ENCODE data around the gene UNC13A.

UNC13A gene

GRCh38 chr19:17687857-17688784, at the start of gene UNC13A:
TSS of gene UNC13A (minus strand) at chr19:17688354. CDS start at chr19:17688199, 155 bp downstream.
- DNase-seq: peak; percentile 17

GRCh38 chr19:17737690-17738153, 49.6 kb upstream of the UNC13A start:
- DNase-seq: no peak

GRCh38 chr19:17735410-17735809, 47.3 kb upstream of the UNC13A start:
- no peak for DNase-seq

GRCh38 chr19:17734146-17734545, 46.0 kb upstream of the UNC13A start:
- no peak for DNase-seq

GRCh38 chr19:17733127-17733526, 45.0 kb upstream of the UNC13A start:
- no peak for DNase-seq

- no peak for DNase-seq
Observed at GRCh38 chr19:17727843-17728242, 39.7 kb upstream of the UNC13A start.

- no peak for DNase-seq
Observed at GRCh38 chr19:17726964-17727773, 39.0 kb upstream of the UNC13A start.

- no peak for DNase-seq
Observed at GRCh38 chr19:17726136-17726741, 38.1 kb upstream of the UNC13A start.

GRCh38 chr19:17725422-17726078, 37.4 kb upstream of the UNC13A start:
- DNase-seq: no peak

- no peak for DNase-seq
Observed at GRCh38 chr19:17724655-17725054, 36.5 kb upstream of the UNC13A start.

GRCh38 chr19:17722655-17723240, 34.6 kb upstream of the UNC13A start:
- DNase-seq: no peak

GRCh38 chr19:17721821-17722220, 33.7 kb upstream of the UNC13A start:
- no peak for DNase-seq

- no peak for DNase-seq
Observed at GRCh38 chr19:17721111-17721628, 33.0 kb upstream of the UNC13A start.

- DNase-seq: no peak
Observed at GRCh38 chr19:17720440-17720839, 32.3 kb upstream of the UNC13A start.

- DNase-seq: no peak
Observed at GRCh38 chr19:17719730-17720400, 31.7 kb upstream of the UNC13A start.

- DNase-seq: peak; percentile 59
Observed at GRCh38 chr19:17718947-17719711, 31.0 kb upstream of the UNC13A start, which contains the start of gene MAP1S. TSS of gene MAP1S (plus strand) at chr19:17719480. CDS start at chr19:17719503, 23 bp downstream.

GRCh38 chr19:17718550-17718946, 30.4 kb upstream of the UNC13A start:
- no peak for DNase-seq

GRCh38 chr19:17716309-17716929, 28.3 kb upstream of the UNC13A start:
- no peak for DNase-seq

GRCh38 chr19:17711851-17712250, 23.7 kb upstream of the UNC13A start:
- DNase-seq: no peak

GRCh38 chr19:17706750-17707181, 18.6 kb upstream of the UNC13A start:
- DNase-seq: no peak
